CD4-positive, alpha-beta T cell treated with Interleukin-6 for 4 hours (primary cell): Measurements from ENCODE around the gene NRGN.

ENCODE experiments used
- DNase-seq: peaks from one replicate; pipeline ENCODE4 v3.0.0-alpha.2; 2020; ENCODE audit warnings: mixed read lengths

NRGN gene

GRCh38 chr11:124796312-124796711, 56.6 kb downstream of the NRGN start:
- no peak for DNase-seq
